ENCODE results near the gene CHD1. TPM values are rescaled to one million over a fixed set of nuclear protein-coding genes. Genes with fewer than 3 reads are reported as not detected.

Gene CHD1
- total and polyA plus RNA-seq, 9 of the 15 experiments (the other 6 are each of a cell fraction or from before 2014, with no cell fraction given): 27.3 to 133 (median 58.7) TPM

DNA sequence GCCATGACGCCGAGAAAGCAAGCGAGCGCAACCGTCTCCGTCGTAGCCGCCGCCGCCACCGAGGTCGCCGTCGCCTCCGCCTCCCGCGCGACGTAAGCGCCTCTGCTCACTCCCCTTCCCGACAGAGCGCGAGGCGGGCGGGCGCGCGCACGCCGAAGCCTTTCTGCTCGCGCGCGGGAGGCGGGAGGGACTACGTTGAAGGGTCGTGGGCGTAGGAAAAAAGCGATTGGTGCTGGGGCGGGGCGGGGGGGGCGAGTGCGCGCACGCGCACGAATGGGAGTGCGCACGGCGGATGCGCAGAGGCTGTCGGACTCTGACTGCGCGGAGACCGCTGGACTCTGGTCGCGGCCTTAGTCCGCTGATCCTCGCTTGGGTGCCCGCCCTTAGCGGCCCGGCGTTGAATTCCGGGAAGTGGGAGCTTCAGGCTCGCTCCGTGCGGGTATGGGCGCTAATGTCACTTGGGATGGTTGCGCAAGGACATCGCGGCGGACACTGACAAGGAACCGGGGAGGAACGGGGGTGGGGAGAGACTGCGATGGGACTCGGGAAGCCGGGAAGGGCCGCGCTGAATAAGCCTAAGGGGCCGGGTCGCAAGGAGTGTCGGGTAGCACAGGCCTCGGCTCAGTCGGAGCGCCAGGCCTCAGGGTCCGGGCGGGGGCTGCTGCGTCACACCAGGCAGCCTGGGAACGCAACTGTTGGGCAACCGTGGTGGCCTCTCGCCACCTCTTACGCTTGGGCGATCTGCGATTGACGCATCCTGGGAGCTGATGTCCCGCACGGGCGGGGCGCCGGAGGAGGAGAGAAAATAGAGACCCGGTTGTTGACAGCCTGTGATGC is at the start of gene CHD1 (continued):
- TF ChIP-seq, protein P1, sequence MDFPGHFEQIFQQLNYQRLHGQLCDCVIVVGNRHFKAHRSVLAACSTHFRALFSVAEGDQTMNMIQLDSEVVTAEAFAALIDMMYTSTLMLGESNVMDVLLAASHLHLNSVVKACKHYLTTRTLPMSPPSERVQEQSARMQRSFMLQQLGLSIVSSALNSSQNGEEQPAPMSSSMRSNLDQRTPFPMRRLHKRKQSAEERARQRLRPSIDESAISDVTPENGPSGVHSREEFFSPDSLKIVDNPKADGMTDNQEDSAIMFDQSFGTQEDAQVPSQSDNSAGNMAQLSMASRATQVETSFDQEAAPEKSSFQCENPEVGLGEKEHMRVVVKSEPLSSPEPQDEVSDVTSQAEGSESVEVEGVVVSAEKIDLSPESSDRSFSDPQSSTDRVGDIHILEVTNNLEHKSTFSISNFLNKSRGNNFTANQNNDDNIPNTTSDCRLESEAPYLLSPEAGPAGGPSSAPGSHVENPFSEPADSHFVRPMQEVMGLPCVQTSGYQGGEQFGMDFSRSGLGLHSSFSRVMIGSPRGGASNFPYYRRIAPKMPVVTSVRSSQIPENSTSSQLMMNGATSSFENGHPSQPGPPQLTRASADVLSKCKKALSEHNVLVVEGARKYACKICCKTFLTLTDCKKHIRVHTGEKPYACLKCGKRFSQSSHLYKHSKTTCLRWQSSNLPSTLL (IDR thresholded peaks at IDR 0.05): 0 out of 2 replicates have a peak, but pooled peaks have one; percentile 59
- TF ChIP-seq MAFG (tag; conservative IDR thresholded peaks at IDR 0.05) (no peak), CEBPB (tag; IDR thresholded peaks at IDR 0.05) (peak; percentile 100), POLR3G (IDR thresholded peaks at IDR 0.05; ENCODE audit: extremely low read depth, insufficient read length, insufficient replicate concordance) (no peak), SP1 (CRISPR knock-in tag; IDR thresholded peaks at IDR 0.05) (peak; percentile 89; the same call in 1 of the 2 replicates), CTBP1 (IDR thresholded peaks at IDR 0.05; ENCODE audit: borderline replicate concordance) (peak; percentile 79), TCF7L2 (IDR thresholded peaks at IDR 0.05; ENCODE audit: low read depth, low read length) (no peak), ZNF583 (CRISPR knock-in tag; IDR thresholded peaks at IDR 0.05) (no peak), HIVEP1 (CRISPR knock-in tag; IDR thresholded peaks at IDR 0.05) (no peak), ZNF143 (CRISPR knock-in tag; IDR thresholded peaks at IDR 0.05) (peak; percentile 63; the same call in 1 of the 2 replicates), PML (IDR thresholded peaks at IDR 0.05; ENCODE audit: low read length) (peak; percentile 70)
- TF ChIP-seq, protein P2, sequence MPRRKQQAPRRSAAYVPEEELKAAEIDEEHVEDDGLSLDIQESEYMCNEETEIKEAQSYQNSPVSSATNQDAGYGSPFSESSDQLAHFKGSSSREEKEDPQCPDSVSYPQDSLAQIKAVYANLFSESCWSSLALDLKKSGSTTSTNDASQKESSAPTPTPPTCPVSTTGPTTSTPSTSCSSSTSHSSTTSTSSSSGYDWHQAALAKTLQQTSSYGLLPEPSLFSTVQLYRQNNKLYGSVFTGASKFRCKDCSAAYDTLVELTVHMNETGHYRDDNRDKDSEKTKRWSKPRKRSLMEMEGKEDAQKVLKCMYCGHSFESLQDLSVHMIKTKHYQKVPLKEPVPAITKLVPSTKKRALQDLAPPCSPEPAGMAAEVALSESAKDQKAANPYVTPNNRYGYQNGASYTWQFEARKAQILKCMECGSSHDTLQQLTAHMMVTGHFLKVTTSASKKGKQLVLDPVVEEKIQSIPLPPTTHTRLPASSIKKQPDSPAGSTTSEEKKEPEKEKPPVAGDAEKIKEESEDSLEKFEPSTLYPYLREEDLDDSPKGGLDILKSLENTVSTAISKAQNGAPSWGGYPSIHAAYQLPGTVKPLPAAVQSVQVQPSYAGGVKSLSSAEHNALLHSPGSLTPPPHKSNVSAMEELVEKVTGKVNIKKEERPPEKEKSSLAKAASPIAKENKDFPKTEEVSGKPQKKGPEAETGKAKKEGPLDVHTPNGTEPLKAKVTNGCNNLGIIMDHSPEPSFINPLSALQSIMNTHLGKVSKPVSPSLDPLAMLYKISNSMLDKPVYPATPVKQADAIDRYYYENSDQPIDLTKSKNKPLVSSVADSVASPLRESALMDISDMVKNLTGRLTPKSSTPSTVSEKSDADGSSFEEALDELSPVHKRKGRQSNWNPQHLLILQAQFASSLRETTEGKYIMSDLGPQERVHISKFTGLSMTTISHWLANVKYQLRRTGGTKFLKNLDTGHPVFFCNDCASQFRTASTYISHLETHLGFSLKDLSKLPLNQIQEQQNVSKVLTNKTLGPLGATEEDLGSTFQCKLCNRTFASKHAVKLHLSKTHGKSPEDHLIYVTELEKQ (CRISPR knock-in tag; IDR thresholded peaks at IDR 0.05): no peak
- TF ChIP-seq, protein P3, sequence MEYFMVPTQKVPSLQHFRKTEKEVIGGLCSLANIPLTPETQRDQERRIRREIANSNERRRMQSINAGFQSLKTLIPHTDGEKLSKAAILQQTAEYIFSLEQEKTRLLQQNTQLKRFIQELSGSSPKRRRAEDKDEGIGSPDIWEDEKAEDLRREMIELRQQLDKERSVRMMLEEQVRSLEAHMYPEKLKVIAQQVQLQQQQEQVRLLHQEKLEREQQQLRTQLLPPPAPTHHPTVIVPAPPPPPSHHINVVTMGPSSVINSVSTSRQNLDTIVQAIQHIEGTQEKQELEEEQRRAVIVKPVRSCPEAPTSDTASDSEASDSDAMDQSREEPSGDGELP (CRISPR knock-in tag; IDR thresholded peaks at IDR 0.05; ENCODE audit: borderline replicate concordance): peak; percentile 86
- TF ChIP-seq, protein P4, sequence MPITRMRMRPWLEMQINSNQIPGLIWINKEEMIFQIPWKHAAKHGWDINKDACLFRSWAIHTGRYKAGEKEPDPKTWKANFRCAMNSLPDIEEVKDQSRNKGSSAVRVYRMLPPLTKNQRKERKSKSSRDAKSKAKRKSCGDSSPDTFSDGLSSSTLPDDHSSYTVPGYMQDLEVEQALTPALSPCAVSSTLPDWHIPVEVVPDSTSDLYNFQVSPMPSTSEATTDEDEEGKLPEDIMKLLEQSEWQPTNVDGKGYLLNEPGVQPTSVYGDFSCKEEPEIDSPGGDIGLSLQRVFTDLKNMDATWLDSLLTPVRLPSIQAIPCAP (CRISPR knock-in tag; IDR thresholded peaks at IDR 0.05; ENCODE audit: borderline replicate concordance): no peak
